Measurements from ENCODE around the gene PDE6A.
A peak's percentile ranks its signal among the peaks of the same experiment; 100 is the strongest.
"Not testable (repeated sequence)": the region's sequence is repeated elsewhere in the genome, so short reads cannot be mapped to it uniquely, and the experiment has no call there.

Gene PDE6A

GRCh38 chr5:149892594-149892993 is 52.0 kb downstream of the PDE6A start:
- DNase-seq, result no peak

DNA sequence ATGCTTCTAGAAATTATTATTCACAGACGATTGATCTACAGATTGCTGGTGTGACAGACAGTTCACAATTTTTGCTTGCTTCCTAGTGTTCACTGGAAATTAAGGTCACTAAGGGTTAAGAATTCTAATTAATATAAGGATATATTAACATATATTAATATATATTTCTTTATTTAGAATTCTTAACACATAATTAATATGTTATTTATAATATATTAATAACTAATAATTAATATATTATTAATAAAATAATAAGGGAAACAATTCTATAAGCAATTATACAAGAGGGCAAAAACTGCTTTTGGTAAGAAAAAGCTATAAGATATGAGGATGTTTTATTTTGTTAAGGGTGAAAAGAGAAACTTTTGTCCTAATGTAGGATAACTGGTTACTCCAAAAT is 56.3 kb downstream of the PDE6A start:
- no peak for DNase-seq

DNA sequence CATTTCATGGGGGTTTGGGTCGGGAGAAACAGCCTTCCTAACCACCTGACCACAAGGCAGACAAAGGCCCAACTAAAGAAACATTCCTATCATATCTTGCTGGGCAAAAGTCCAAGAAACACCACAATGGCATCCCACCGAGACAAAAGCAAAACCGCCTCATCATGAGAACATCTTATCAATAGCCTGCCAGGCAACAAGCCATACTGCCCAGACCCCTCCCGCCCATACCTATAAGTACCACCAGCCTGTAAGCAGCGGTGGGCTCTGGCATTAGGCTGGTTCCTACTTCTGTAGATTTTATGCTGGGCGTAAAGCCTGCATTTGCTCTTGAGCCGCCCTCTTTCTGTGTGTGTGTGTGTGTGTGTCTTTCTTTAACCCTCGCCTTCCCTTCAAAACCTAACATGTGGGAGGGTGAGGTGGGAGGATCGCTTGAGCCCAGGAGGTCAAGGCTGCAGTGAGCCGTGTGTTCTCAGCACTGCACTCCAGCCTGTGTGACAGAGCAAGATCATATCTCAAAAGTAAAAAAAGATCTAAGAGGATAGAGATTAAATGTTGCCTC is 56.9 kb downstream of the PDE6A start:
- peak; percentile 89 for DNase-seq

DNA sequence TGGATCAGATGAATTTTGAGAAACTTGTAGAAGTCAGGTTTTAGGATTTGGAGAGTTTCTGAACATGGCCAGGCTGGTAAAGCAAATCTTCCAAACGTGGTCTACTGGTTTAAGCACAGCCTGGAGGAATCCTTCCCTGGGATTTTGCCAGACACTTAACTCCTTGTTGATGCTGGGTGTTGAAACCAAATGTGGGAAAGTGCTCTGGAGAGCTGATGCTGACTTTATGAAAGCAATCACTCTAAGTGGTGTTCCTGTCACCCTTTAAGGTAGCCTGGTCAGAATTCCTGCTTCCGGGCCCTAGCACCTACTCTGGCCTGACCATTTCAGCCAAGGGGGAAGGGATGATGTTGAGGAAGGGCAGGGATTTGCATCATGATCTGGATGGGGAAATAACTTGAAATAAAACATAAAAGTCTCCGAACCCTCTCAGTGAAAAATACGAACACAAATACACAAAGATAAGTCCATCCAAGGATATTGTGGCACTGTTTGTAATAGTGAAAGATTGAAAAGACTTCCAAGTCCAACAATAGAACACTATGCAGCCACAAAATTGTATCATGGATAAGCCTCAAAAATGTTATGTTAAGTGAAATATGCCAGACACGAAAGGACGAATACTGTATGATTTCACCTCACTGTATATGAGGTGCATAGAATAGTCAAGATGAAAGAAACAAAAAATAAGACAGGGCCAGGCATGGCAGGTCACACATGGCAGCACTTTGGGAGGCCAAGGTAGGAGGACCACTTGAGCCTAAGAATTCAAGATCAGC is 57.7 kb downstream of the PDE6A start:
- DNase-seq, result peak; percentile 54

DNA sequence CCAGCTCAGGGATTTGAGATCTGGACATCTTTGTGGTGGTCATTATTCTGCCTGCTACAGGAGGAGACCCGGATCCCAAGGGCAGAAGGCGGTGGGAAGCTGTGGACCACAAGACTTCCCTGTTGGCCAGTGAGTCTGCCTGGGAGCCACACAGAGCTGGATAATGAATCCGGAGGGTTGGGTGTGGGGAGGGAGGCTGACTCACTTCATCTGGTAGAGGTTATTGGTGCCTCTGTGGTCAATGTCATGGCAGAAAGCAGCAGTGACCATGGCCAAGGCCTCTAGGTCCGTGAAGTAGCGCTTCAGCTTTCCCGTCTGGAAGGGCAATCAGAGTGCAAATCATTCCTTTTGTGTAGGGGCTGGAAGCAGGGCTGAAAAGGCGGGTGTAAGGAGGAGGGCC is 58.5 kb downstream of the PDE6A start:
- DNase-seq, result peak; percentile 29

GRCh38 chr5:149885513-149885912 is 59.1 kb downstream of the PDE6A start:
- no peak for DNase-seq

GRCh38 chr5:149883550-149883949 is 61.0 kb downstream of the PDE6A start:
- no peak for DNase-seq

GRCh38 chr5:149882633-149883032 is 62.0 kb downstream of the PDE6A start:
- DNase-seq, result not testable (repeated sequence)

GRCh38 chr5:149881874-149882273 is 62.7 kb downstream of the PDE6A start:
- DNase-seq, result no peak

- no peak for DNase-seq
Observed at GRCh38 chr5:149881069-149881622, 63.4 kb downstream of the PDE6A start.

GRCh38 chr5:149879593-149879992 is 65.0 kb downstream of the PDE6A start:
- DNase-seq, result not testable (repeated sequence)

GRCh38 chr5:149878371-149878770 is 66.2 kb downstream of the PDE6A start:
- no peak for DNase-seq

DNA sequence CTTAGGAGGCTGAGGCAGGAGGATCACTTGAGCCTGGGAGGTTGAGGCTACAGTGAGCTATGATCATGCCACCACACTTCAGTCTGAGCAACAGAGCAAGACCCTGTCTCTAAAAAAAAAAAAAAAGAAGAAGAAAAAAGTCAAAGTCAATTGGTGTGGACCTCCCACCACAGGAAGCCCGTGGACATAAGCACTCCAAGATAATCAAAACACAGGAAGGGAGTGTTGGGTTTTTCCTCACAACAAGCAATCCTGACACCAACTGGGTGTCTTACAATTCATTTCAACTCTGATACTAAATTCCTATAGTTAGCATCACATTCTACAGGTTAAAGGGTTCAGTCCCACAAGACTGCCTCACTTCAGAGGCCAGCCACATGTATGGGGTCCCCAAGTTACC is 70.7 kb downstream of the PDE6A start:
- no peak for DNase-seq

GRCh38 chr5:149872351-149873040 is 72.1 kb downstream of the PDE6A start:
- no peak for DNase-seq

GRCh38 chr5:149871471-149871870 is 73.1 kb downstream of the PDE6A start:
- DNase-seq, result no peak

- no peak for DNase-seq
Observed at GRCh38 chr5:149870697-149871096, 73.9 kb downstream of the PDE6A start.

GRCh38 chr5:149870232-149870631 is 74.4 kb downstream of the PDE6A start:
- DNase-seq, result no peak

DNA sequence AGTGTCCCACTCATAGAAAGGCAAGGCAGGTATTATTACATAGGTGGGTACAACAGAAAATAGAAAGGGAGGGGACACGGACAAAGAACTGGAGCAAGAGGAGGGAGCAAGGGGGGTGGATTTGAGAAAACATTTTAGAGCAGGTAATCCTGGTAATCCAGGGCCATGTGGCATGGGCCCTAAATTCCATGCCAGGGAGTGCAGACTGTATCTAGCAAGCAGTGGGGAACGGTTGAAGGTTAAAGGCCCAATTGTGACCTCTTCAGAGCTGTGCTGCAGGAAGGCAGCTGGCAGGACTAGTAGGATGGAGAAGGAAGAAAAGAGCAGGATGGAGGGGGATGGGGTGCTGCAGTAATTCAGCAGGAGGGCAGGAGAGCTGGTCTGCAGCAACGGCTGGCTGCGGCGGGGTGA is 75.2 kb downstream of the PDE6A start:
- DNase-seq, result no peak

GRCh38 chr5:149865746-149866145 is 78.8 kb downstream of the PDE6A start:
- DNase-seq, result no peak

DNA sequence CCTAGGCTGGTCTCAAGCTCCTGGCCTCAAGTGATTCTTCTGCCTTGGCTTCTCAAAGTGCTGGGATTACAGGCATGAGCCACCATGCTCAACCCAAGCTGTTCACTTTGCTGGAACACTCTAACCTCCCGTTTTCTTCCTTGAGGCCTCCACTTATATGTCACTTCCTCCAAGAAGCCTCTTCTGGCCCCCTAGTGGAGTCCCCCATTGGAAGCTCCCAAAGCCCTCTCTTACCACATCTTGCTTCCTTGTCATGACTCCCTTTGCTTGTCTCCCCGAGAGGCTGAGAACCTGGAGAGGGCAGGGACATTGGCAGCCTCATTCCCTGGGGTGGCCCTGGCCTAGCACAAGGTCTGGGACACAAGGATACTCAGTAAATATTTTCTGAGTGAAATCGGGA is 80.8 kb downstream of the PDE6A start:
- DNase-seq, result no peak

DNA sequence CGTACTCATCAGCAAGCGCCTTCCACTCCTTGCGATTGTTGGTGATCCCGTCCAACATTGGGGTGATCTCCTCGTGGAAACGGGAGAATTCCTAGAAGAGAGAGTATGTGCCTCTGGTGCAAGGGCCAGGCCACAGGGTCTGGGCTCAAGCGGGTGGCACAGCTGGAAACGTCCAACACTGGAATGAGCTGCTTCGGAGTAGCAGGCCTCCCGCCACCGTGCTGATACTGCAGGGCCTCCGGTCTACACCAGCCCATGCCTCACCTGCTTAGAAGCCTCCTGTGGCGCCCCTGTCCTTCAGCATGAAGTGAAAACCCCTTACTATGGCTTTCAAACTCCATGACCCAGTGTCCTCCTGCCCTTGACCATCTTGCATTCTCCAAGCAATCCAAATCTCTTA is 81.4 kb downstream of the PDE6A start:
- no peak for DNase-seq

- peak; percentile 12 for DNase-seq
Observed at GRCh38 chr5:149860801-149861322, 83.7 kb downstream of the PDE6A start.

- DNase-seq, result no peak
Observed at GRCh38 chr5:149859746-149860145, 84.8 kb downstream of the PDE6A start.
